Fibroblast of gingiva (primary cell): ENCODE results near the gene PDE8A.
A peak's percentile ranks its signal among the peaks of the same experiment; 100 is the strongest.
"Not testable (repeated sequence)": the region's sequence is repeated elsewhere in the genome, so short reads cannot be mapped to it uniquely, and the experiment has no call there.

Experiments
- DNase-seq: peaks from one replicate; pipeline ENCODE4 v3.0.0-alpha.2; 2011; ENCODE audit warnings: low read depth

The PDE8A gene

DNA sequence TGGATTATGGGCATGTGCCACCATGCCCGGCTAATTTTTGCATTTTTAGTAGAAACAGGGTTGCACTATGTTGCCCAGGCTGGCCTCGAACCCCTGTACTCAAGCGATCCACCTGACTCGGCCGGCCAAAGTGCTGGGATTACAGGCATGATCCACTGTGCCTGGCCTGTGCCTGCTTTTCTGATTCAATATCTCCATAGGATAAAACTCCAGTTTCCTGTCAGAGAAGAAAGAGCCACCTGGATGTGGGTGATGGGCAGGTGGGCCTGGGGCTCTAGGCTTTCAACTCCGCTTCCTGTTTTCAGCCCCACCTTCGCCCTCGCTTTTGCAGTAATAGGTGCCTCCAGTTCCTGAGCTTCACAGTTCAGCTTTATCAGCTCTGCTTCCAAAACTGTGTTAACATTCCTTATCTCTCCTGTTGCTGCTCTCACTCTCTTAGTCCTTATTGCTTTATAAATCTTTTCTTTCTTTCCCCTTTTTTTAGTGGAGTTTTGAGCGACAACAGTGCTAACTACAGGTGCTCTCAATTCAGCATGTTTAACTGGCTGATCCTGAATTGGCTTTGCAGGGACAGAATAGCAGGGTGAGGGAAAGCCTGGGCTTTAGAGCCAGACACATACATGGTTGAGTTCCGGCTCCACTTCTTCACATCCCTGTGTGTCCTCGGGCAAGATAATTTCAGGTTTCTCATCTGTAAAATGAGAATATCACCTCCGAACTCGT is 21.1 kb upstream of the PDE8A start:
- no peak for DNase-seq

DNA sequence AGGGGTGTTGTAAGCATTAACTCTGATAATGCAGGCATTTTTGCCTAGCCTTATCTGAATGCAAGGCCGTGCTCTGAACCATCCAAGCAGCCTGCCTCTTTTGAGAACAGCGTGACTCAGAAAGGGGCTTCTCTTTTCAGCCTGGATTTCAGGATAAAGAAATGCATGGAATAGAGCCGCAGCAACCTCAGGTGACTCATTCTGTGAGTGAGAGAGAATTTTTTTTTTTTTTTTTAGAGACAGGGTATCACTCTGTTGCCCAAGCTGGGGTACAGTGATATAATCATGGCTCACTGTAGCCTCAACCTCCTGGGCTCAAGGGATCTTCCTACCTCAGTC is 20.6 kb upstream of the PDE8A start:
- DNase-seq, result no peak

DNA sequence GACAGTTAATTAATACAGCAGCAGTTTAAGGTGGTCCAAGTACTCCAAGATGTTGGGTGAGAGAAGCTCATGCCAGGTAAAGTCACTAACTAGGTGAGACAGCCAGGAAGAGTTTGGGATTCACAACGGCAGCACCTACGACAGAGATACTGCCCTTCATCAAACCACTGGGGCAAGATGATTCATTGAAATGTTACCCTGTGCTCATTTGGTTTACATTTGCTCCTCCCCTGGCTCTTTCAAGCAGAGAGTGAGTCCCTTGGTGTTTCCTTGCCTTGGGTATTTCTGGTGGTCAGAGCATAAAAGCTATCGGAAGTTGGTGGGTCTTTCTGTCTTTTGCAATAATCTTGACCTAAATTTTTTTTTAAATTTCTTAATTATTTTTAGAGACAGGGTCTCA is 19.9 kb upstream of the PDE8A start:
- DNase-seq, result no peak

DNA sequence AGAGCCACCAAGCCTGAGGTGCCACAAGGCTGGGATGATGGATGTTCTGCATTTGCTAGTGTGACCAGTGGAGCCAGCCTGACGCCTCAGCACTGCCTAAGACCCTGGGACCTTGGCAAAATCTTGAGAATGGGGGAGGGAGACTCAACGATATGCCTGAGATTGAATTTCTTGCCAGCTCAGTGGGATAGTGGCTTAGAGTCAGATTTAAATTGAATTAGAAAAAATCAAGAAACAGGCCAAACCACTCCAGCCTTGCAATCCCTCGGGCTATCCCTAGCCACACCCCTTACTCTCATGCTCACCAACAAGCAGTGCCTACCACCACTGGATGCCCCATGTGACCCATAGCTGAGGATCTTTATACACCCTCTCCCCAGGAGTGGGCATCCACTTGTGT is 18.7 kb upstream of the PDE8A start:
- DNase-seq, result no peak

DNA sequence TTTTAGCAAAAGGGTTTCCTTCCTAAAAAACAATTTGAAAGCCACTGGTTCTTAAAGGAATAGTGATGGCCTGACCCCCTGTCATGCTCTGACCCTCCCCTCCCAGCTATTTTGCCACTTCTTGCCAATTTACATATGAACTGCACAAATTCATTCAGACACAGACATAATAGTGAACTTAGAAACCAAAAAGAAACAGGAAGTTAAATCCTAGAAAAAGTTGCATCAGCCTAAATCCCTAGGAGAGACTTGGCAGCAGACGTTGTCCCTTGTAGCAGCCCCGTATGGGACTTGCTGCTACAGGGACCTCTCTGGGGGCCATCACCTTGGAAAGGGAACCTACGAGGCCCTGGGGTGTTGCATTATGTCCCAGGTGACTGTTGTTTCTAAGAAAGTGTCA is 14.3 kb upstream of the PDE8A start:
- DNase-seq, result no peak

DNA sequence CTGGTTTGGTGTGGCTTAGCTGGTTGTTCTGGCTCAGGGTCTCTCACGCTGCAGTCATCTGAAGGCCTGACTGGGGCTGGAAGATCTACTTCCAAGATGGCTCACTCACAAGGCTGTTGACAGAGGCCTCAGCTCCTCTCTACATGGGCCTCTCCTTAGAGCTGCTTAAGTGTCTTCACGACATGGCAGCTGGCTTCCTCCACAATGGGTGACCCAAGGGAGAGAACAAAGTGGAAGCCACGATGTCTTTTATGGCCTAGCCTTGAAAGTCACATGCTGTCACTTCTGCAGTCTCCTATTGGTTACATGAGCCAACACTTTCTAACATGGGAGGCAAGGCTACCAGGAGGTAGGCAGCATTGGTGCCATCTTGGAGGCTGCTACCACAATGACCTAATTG is 13.4 kb upstream of the PDE8A start:
- DNase-seq, result no peak

DNA sequence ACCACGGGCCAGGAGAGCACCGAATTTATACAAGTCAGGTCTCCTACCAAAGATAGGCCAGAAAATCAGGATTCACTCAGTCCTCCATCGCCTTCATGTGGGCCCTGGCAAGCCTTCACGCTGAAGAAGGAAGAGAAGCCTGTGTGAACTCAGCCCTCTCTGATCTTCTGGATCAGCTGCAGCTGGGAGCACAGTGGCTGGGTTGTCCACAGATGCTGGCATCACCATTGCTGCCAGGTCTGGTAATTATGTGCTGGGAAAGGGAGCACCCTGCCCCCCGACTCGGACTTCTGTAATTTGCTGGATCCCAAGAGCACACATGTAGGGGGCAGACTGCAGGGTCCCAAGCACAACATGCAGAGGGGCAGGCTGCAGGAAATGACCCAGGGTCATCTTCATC is 12.4 kb upstream of the PDE8A start:
- no peak for DNase-seq

DNA sequence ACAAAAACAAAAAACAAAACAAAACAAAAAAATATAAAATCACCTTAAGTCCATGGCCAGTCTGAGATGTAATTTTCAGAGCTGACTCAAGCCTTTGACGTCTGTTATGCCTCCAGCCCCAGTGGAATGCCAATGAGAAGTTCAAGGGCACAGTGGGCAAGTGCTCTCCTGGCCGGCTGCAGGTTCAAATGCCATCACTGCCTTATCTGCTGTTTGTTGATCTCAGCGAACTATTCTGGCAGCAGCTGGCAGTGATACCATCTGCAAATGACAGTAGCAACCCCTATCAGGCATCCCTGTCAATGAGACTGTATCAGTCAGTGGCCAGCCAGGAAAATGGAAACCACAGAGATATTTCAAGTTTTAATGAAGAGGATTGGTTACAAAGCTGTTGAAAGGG is 10.8 kb upstream of the PDE8A start:
- no peak for DNase-seq

DNA sequence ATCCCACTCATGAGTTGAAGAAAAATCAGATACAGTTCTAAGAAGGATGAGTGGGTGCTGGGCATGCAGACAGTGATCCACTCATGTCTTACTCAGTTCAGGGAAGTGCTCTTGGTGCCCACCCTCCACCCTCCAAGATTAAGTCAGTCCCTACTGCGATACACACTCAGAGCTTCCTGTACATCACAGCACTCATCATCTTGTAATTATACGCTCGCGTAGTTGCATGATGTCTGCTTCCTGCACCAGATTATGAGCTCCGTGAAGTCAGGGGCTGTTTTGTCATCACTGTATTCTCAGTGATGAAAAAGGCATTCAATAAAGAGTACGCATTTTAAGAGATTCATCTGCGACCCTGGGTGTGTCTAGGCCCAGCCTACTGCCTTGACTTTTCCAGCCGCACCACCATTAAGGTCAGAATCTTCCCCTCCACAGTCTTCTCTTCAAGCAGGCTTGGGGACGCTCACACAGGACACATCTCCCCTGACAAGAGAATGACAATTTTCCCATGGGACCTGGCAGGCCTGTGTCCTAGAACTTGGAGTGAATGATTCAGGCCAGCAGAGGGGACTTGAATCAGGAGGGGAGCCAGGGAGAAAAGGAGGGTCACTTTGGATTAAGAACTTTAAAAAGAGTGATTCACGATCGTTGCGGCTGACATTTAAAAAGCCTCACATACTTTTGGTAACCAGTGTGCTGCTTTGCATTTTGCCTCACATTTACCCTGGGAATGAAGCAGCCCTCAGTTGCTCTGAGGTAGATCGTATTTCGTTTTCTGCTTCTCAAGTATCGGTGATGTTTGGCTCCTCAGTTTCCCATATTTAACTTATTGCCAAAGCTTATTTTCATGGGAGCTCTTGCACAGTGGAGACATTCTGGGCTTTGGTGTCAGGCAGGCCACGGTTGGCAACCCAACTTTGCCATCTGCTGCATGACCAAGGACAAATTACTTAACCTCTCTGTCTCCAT is 7.9 kb upstream of the PDE8A start:
- peak; percentile 36 for DNase-seq

DNA sequence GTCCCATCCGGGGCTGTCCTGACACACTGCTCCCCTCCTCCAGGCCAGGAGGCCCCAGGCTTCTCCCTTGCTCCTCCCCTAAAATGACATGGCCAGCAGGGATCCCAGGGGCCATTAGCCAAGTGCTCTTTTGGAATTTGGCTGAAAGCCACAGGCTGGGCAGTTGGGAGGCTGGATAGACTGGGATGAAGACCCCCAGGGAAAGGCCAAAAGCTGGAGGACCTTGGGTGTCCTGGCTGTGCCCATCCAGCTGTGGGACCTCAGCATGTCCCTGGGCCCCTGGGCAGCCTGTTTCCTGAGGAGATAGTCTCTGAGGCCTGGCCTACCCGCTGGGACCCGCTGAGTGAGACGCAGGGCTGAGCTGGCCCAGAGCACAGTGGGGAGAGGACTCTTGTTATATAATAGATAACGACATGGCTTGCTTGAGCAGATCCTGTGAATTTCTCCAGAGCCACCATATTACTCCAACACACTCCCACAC is 5.7 kb upstream of the PDE8A start:
- DNase-seq, result no peak

DNA sequence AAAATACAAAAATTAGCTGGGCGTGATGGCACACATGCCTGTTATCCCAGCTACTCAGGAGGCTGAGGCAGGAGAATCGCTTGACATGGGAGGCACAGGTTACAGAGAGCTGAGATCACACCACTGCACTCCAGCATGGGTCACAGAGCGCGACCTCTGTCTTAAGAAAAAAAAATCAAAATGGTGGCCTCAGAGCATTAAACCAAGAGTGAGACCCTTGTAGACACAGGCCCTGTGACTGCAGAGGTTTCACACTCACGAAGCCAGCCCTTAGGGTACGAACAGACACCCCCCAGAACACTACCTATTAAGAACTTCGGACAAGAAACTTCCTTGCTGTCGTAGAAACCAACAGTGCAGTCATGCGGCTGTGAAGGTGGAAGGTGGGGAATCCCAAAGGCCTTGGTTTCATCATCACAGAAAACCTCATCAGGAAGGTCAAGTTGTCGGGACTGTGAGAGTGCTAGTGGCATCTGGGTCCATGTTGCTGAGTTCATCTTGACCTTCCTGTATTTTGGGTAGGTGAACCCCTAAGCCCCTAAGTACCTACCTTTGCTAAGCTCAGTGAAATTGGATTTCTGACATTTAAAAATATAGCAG is 4.8 kb upstream of the PDE8A start:
- DNase-seq, result no peak

DNA sequence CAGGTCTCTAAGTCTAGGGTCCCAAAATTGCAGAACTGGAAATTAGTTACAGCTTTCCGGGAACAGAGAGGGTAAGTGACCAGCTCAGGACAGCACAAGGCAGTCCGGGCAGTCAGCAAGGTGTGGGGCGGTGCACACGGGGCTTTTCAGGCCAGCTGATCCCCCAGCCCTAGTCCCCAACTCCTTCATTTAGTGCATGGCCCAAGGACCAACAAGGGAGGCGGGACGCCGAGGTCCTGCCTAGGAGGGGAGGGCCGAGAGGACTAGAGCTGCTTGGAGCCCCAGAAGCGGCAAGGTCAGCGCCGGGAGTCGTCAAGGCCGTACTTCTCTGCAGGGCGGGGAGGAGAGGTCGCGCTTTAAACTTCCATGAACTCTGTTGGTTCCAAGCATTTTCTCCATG is 2.0 kb upstream of the PDE8A start:
- DNase-seq, result no peak

DNA sequence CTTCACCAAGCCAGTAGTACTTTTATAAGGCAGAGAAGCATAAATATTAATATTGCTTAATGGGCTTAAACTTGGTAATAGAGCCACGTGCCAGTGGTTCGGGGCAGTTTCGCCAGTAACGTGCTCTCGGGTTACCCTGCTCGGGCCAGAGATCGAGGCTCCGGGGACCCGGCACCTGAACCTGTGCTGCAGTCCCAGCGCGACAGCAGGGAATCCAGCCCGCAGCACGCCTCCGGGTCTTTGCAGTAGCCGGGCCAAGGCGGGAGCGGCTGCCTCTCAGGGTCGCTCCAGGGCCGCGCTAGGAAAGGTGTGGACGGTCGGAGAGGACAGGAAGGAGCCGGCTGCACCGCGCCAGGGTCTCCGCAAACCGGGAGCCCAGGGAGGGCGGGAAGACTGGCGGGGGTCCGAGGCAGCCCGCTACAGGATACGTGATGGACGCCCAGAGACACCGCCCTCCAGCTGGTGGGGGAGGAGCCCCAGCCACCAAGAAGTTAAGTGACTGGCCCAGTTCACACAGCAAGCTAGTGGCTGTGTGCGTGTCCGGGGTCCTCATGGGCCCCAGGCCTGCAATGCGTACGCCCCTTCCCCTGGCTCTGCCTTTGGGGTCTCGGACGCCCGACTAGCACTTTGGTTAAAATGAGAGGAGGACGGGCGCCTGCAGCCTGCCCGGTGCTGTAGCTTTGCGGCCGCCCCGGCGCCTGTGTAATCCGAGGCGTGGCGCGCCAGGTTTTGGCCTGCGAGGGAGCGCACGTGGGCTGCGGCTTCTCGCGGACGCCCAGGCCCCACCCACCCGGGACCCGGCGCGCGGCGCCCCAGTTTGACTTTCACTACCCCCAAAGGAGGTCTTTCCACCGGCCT is 1.2 kb upstream of the PDE8A start:
- DNase-seq, result peak; percentile 86

DNA sequence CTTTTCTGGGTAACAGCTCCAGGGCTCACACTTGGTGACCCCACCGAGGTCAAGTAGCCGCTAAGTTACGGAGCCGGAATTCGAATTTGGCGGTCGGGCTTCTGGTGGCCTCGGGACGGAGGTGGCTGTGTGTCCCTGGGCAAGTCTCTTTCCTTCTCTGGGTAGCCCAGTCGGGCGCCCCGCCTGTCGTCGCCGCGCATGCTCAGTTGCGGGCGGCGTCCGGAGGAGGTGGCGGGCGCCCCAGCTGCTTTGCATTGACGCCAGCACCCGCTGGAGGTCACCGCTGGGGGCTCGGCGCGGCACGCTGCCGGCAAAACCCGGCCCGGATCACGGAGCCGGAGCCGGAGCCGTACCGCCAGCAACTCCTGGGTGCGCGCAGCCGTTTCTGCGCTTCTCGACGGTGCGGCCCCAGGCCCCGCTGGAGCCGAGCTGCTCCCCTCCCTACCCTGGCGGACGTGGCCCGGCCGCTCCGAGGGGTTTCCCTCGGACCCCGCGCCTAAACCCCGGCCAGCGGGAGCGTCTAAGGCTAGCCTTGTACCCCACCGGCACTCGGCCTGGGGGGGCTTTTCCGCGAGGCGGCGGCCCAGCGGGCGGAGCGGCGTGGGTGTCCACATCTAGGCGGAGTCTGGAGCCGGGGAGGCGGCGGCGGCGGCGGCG is 474 bp upstream of the PDE8A start:
- DNase-seq, result peak; percentile 97

DNA sequence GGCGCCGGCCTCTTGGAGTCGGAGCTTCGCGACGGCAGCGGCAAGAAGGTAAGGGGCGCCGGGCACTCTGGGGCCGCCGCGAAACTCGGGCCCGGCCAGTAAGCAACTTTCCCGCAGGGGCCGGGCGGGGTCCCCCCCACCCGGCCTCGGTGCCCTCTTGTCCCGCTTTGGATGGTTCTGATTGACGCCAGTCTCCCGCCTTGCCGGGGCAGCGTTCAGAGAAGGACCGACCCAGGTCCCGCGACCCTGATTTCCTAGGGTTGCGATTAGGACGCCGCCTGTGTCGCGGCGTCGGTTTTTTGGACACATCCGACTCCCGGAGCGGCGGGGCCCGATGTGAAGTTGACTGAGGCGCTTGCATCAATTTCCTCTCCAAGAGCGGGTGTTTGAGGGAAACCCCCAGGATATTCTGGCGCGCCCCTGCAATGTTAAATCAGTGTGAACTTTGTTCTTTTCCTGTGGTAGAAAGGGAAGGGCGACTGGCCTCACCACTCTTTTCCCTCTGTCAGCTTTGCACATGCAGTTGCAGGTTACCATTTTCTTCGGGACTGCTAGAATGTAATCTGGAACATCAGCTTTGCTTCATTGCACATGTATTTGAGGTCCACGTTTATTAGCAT is 755 bp downstream of the PDE8A start:
- DNase-seq, result peak; percentile 21

DNA sequence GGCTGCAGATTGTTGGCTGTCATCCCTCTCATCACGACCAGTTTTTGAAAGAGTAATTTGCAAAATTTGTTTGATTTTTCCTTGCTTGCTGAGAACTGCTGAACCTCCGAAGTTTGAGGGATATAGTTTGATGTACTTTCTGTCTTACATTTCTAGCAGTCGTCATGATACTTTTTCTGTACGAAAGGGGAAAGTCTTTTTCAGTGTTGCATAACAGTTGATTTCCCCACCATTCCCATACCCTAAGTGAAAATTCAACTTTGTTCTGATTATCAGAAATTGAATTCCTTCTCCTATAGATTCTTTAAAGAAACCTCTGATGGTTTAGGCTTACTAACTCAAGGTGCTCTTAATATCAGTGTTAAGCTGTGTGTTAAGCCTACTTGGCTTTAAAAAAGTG is 1.6 kb downstream of the PDE8A start:
- no peak for DNase-seq

DNA sequence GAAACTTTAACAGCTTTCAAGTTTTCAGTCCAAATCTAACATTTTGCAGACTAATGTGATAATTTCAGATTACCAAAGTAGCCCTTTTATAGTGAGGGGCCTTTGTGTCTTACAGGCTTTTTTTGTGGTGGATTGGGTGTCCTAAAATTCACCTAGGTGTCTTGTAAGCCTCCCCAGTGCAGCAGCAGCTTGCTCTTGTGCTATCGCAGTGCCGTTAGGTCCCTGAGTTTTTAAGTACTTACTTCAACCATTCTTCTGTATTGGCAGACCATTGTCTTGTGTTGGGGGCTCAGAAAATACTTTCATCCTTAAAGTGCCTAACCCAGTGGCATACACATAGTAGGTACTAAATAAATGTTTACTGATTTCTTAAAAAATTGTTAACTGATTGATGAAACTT is 2.1 kb downstream of the PDE8A start:
- no peak for DNase-seq

DNA sequence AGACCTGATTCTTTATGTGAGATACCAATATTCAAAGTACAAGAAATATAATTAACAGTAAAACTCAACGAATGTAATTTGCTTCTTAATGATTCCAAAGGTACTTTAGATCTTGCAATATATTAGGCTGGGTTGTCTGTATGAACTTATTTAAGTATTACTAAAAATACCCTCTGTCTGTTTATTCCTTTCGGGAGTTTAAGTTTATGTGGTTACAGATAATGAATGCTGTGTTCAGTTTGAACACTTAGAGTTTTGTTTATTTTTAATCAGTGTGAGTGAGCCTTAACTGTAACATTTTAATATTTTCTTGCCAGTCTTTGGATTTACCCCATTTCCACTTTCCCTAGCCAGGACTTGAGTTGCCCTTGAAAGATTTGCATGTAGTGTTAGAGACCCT is 3.5 kb downstream of the PDE8A start:
- no peak for DNase-seq

DNA sequence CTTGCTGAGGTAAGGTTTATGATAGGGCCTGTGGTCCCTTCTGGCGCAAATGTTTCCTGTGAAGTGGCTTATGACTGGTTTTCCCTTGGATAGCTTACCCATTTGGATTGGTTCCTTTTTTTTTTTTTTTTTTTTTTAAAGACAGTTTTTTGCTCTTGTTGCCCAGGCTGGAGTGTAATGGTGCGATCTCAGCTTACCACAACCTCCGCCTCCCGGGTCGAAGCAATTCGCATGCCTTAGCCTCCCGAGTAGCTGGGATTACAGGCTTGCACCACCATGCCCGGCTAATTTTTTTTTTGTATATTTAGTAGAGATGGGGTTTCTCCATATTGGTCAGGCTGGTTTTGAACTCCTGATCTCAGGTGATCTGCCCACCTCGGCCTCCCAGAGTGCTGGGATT is 5.7 kb downstream of the PDE8A start:
- not testable (repeated sequence) for DNase-seq

DNA sequence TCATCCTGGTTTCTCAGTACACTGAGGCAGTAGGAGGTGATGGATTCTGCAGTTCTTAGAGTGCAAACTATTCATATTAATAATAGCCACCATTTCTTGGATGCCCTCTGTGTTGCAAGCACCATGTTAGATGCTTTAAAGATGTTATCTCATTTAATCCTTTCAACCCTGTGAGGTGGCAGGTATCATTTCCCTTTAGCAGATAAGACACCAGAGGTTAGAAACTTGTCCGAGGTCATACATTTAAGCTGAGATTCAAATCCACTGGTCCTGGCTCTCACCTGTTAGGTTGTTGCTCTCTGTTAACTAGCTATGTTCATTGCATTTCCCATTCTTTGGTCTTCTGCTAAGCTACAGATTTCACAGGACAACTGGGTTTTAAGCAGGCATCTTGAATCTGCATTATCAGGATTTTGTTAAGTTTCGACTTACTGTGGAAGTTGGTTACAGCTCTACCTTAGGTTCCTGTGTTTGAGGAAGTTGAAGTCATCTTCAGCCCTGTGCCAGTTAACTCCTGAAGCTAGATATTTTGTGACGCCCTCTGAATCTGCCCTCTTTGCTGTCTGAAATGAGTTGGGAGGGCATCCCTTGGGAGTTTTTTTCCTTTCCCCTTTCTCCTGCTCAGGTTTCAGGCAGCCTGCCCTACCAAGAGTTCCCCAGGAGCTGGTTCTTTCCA is 6.4 kb downstream of the PDE8A start:
- no peak for DNase-seq
